Lower leg skin (tissue), 4 donors: Measurements from ENCODE around the gene SYTL1. TPM values are rescaled to one million over a fixed set of nuclear protein-coding genes. Genes with fewer than 3 reads are reported as not detected.
A peak's percentile ranks its signal among the peaks of the same experiment; 100 is the strongest.

Experiments used
- DNase-seq, 2 donors: peaks; one replicate each; pipeline ENCODE4 v3.0.0-alpha.2; 2019; ENCODE audit warnings: low spot score in 2 of 2
- H3K4me3 ChIP-seq: fragments of 200-600 bp; sonication (generic); 2 replicates; pipeline ENCODE4 v1.5.1; 2017; ENCODE audit warnings: mild to moderate bottlenecking, low read depth; ENCODE audit not compliant: poor library complexity, severe bottlenecking
- CTCF ChIP-seq, 3 donors: fragments of 450-650 bp; IDR thresholded peaks; one replicate each; pipeline ENCODE4 v1.5.1; 2016; ENCODE audit warnings: antibody characterized with exemption in 3 of 3, mild to moderate bottlenecking in 3 of 3, moderate library complexity in 2 of 3
- POLR2A ChIP-seq, 2 donors: fragments of 450-650 bp; IDR thresholded peaks; one replicate each; pipeline ENCODE4 v1.6.1; 2016 to 2017; ENCODE audit warnings: antibody characterized with exemption in 2 of 2, mild to moderate bottlenecking in 1 of 2, moderate library complexity in 1 of 2
- WGBS, 2 donors: methylation state at CpG; one replicate each; pipeline ENCODE4 v1.1.5; 2018; 5-methylcytosine and 5-hydroxymethylcytosine counted together
- intact Hi-C: fragments of 100-400 bp; cut with DNase I; formaldehyde crosslinking; loops from one replicate; pipeline ENCODE4 v1.15.0; 2023; ENCODE audit warnings: low total_unique reads
- total RNA-seq, 4 donors: library from RNA; depleted of rRNA; stranded (reverse); fragments of >200 nt; gene quantifications; one replicate each; pipeline ENCODE4 v1.1.0, GENCODE V29; 2016

Gene SYTL1
- total RNA-seq, 4 donors from 2014 or later: 183 to 231 (median 219) TPM

DNA sequence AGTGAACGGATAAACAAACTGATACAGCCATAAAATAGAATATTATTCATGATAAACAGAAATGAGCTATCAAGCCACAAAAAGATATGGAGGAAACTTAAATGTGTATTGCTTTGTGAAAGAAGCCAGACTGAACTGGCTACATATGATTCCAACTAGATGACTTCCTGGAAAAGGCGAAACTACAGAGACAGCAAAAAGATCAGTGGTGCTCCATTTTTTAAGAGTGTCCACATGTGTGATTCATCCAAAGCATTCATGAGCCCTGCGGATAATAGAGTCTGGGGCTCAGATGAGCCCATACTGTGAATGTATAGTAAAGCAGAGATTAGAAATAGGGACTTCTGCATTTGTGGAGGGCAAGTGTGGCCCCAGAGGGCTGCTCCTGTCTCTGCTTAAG, 27.7 kb upstream of the SYTL1 start:
- TF ChIP-seq CTCF (IDR thresholded peaks at IDR 0.05) (no peak), POLR2A (IDR thresholded peaks at IDR 0.05) (no peak)
- intact Hi-C loops: no loop called here
- DNase-seq: no peak
- H3K4me3 ChIP-seq: no peak overlapping the region
- WGBS, 2 donors: 58 to 61% methylated on average over 3 of the region's 3 CpGs

DNA sequence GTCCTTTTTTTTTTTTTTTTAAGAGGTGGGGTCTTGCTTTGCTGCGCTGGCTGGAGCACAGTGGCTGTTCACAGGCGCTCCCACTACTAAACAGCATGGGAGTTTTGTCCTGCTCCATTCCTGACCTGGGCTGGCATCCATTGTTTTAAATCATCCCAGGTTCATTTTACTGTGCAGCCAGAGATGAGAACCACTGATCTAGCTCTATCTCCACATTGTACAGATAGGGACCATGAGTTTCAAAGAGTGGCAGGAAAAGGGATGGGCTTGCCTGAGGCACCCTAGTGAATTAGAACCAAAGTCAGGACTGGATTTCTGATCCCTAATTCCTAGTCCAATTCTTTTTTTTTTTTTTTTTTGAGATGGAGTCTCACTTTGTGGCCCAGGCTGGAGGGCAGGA, 27.1 kb upstream of the SYTL1 start:
- H3K4me3 ChIP-seq: no peak overlapping the region
- intact Hi-C loops: no loop called here
- DNase-seq: no peak
- WGBS, 2 donors: 42 to 47% methylated on average over 2 of the region's 2 CpGs
- TF ChIP-seq CTCF (IDR thresholded peaks at IDR 0.05) (no peak), POLR2A (IDR thresholded peaks at IDR 0.05) (no peak)

GRCh38 chr1:27316860-27317259, 25.0 kb upstream of the SYTL1 start:
- H3K4me3 ChIP-seq: no peak overlapping the region
- TF ChIP-seq CTCF (IDR thresholded peaks at IDR 0.05) (no peak), POLR2A (IDR thresholded peaks at IDR 0.05) (no peak)
- no peak for DNase-seq
- intact Hi-C loops: no loop called here
- 69 to 75% methylated on average over 5 of the region's 5 CpGs for WGBS, 2 donors

DNA sequence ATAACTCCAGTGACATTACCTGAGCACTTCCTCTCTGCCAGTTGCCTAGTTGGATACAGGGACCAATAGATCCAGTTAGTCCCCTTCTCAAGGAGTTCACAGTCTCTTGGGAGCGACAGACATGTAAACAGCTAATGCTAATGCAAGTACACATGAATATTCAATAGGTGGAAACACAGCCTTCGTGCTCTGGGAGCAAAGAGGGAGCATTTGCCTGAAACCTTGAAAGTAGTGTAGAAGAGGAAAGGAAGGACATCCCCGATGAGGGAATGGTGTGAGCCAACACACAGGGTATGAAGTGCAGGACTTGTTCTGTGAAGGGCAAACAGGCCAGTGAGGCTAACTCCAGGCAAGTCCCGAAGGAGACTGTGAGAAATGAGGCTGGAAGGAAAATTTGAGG, 23.7 kb upstream of the SYTL1 start:
- WGBS, 2 donors: 22 to 30% methylated on average over 4 of the region's 4 CpGs
- DNase-seq: no peak
- no peak for TF ChIP-seq POLR2A (IDR thresholded peaks at IDR 0.05)
- TF ChIP-seq CTCF (IDR thresholded peaks at IDR 0.05): no peak
- no peak overlapping the region for H3K4me3 ChIP-seq
- intact Hi-C loops: no loop called here

DNA sequence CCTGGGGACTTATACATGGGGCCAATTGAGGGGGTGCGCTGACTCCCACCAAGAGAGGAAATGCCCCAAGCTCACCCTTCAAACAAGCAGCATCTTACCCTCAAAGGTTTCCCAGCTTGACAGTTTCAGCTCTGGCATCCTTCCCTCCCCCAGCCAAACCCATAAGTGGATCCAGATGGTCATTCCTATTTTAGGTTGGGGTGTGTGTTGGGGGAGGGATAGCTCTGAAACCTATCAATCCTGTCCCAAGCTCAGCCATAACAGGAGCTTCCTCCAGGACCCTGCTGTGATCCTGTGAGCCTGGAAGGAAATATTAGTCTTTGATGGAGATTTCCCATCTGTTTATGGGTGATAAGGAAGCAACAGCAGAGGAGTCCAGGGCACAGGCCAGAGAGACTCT, 23.2 kb upstream of the SYTL1 start:
- intact Hi-C loops: no loop called here
- H3K4me3 ChIP-seq: no peak overlapping the region
- no peak for DNase-seq
- TF ChIP-seq CTCF (IDR thresholded peaks at IDR 0.05) (no peak), POLR2A (IDR thresholded peaks at IDR 0.05) (no peak)
- WGBS, 2 donors: 42 to 67% methylated on average over 1 of the region's 1 CpG

DNA sequence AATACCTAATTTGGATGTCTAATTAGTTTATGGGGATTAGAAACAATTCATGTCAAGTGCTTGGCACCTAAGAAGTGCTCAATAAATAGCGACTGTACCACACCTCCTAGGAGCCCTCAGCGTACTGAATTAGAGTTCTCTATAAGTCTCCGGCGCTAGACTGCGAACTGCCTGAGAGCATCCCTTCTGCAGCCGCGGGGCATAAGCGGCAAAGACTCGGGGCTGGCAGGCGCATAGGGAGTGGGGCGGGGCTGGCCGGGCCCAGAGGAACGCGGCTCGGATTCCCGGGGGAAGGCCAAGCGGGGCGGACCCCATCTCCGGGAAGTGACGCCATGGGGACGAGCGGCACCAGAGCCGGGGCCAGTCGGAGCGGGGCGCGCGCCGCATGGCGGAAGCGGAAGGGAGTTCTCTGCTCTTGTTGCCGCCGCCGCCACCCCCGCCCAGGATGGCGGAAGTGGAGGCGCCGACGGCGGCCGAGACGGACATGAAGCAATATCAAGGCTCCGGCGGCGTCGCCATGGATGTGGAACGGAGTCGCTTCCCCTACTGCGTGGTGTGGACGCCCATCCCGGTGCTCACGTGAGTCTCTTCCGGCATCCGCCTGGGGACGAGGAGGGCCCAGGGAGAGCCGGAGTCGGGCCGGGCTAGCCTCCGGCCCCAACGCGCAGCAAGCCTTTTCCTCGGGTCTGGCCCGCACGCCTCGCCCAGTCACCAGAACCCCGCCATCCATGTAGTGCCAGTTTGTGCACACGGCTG, 19.8 kb upstream of the SYTL1 start, which contains the start of gene TMEM222:
TSS of gene TMEM222 (plus strand) at position 351 of the 756 bp plus-strand sequence. CDS start at position 386, 35 bp downstream.
- peak within 1 kb of the TSS; percentile 91 for H3K4me3 ChIP-seq
- intact Hi-C loops: no loop called here
- DNase-seq: peak; percentile 95 to 99
- TF ChIP-seq CTCF (IDR thresholded peaks at IDR 0.05): peak in 1 of 3 donors; percentile 67
- TF ChIP-seq POLR2A (IDR thresholded peaks at IDR 0.05): no peak
- WGBS, 2 donors: 1% methylated on average over 27 to 56 of the region's 67 CpGs
